Ureter (tissue), 1 donor: Measurements from ENCODE around the gene THOC6. TPM values are rescaled to one million over a fixed set of nuclear protein-coding genes. Genes with fewer than 3 reads are reported as not detected.
"Not testable (repeated sequence)": the region's sequence is repeated elsewhere in the genome, so short reads cannot be mapped to it uniquely, and the experiment has no call there.

ENCODE experiments used
- DNase-seq: peaks from one replicate; pipeline ENCODE4 v3.0.0-alpha.2; 2020; ENCODE audit warnings: low spot score
- total RNA-seq: library from RNA; stranded (reverse); gene quantifications from one replicate; pipeline ENCODE4 v1.2.4, GENCODE V29; 2023
- donor health status: DM: yes; HTN: yes; CAD: no.

Gene THOC6
- total RNA-seq, 1 donor from 2014 or later = 29.8 TPM

DNA sequence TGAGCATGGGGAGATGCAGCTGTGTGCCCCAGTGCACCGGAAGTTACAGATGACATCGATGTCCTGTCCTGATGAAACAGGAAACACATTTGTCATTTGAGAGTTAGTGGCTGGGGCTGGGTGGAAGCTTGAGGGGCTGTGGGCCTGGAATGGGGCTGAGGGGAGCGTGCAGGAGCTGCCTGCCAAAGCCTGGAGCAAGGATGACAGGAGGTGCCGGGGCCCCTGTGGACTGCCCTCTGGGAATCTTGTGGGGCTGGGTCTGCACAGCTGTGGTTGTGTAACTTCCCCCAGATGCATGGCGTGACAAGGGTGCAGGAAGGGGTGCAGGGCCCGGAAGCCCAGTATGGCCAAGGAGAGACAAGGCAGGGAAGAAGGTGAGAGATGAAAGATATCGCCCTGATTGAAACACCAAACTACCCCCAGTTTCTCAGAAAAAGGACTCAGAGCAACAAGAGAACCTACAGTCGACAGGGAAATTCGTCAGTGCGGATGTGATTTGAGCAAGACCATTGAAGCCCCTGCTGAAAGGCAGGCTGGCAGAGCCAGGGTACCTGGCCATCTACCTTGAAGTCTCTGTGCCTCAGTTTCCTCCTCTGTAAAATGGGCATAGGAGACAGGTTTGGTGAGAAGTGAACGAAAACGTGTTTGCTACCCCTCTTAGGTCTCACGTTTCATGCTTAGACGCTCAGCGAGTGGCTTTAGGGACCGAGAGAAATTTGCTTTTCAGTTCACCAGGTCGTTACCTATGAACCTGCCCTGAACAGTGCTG lies 31.3 kb downstream of the THOC6 start:
- no peak for DNase-seq

DNA sequence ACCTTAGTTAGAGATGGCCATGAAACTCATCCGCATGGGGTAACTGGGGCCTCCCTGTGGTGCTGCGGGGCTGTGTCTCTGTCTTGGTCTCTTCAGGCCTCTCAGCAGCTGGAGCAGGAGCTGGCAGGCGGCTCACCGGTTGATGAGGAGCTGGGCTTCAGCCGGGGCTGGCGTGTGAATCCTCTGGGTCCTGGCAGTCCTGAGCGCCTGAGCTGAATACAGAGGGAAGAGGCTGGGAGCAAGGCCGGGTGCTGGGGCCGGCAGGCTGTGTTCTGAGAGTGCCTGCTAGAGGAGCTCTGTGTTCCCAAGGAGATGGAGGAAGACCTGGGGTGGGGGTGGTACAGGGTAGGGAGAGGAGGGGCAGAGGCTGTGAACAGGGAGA lies 31.9 kb downstream of the THOC6 start:
- DNase-seq = not testable (repeated sequence)

DNA sequence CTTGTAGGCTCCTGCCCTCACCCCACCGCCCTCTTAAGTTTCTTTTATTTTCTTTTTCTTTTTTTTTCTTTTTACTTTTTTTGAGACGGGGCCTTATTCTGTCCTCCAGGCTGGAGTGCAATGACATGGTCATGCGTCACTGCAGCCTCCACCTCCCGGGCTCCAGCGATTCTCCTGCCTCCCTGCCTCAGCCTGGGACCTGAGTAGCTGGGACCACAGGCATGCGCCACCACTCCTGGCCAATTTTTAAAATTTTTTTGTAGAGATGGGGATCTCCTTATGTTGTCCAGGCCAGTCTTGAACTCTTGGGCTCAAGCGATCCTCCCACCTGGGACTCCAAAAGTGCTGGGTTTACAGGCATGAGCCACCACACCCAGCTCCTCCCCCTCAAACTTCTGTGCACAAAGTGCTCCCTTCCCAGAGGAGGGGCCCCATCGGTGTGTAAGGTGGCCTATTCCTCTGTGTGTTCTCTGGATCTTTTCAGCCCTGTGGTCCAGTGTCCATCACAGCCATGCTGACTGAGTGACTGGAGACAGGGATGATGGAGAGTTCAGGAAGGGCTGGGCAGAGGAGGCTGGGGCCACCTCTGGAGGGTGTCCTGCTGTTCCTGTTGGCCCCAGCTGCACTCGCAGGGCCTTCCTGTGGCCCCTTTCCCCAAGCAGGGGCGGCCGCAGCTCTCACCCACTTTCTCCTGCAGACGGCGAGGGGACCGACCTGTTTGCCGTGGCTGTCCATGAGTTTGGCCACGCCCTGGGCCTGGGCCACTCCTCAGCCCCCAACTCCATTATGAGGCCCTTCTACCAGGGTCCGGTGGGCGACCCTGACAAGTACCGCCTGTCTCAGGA lies 32.7 kb downstream of the THOC6 start:
- DNase-seq = no peak

DNA sequence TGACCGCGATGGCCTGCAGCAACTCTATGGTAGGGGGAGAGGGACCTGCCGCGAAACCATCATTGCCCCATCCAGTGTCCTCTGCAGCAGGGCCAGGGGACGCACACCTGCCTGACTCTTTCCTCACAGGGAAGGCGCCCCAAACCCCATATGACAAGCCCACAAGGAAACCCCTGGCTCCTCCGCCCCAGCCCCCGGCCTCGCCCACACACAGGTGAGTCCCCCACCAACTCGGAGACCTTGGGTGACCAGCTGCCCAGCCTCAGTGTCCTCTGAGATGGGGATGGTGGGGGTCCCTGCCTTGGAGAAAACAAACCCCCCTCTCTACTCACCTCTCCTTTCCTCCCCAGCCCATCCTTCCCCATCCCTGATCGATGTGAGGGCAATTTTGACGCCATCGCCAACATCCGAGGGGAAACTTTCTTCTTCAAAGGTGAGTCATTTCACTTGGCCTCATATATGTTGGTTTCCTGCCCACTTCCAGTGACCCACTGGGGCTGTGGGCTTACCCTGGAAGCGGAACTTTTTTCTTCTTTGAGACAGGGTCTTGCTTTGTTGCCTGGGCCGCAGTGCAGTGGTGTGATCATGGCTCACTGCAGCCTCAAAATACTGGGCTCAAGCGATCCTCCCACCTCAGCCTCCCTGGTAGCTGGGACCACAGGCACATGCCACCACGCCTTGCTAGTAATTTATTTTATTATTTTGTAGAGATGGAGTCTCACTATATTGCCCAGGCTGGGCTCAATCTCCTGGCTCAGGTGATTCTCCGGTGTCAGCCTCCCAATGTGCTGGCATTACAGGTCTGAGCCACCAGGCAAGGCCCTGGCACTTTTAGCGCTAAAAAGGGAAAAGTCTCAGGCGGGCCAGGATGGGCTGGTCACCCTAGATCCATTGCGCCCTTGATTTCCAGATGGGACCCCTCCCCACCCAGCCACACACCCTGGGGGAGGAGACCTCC lies 33.6 kb downstream of the THOC6 start:
- DNase-seq = no peak

GRCh38 chr16:3058139-3059030 lies 34.5 kb downstream of the THOC6 start:
- DNase-seq = peak; percentile 72

DNA sequence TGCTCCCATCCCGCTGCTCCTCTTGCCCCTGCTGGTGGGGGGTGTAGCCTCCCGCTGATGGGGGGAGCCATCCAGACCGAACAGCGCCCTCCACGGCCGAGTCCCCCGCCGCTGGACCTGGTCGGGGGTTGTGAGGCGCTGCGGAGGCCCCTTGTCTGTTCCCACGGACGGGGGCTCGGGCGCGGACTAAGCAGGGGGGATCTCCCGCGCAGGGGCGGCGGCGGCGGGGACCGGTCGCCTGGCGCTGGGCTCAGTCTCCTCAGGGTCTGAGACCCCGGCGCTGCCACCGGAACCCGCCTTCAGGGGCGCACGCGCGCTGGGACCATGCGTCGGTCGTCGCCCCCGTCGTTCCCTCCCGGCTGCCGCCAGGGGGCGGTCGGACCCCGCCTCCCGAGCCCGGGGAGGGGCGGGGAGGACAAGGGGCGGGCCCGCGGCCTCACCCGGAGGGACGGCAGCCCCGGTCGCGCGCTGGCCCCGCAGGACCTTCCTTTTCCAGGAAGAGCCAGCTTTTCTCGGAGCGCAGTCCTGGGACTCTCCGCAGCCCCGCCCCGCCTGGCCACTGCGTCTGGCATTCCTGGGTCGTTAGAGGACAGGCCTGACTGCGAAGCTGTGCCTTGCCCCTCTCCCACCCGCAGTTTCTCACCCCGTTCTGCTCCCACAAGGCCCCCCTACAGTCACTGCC lies 35.3 kb downstream of the THOC6 start:
- peak; percentile 86 for DNase-seq

DNA sequence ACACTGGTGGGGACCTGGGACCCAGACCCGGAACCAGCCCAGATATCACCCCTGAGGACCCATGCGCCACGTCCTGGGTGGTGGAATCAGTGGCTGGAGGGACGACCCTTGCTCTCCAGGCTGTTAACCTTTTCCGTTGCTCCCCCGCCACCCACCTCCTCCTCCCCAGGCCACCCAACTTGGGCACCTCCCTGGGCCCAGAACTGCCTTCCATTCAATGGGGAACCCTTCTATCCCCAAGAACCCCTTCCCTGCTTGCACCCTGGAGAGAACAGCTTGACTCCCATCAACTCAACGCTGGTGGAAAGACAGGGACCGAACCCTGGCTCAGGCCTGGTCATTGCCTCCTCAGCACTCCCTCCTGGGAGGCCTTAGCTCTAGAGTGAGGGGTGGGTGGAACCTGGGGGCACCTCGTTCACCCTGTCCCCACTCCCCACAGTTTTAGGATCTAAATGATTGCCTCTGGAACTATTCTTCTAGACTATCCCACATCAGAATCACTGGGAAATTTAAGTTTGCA lies 35.9 kb downstream of the THOC6 start:
- no peak for DNase-seq

- no peak for DNase-seq
Observed at GRCh38 chr16:3060339-3061127, 36.7 kb downstream of the THOC6 start.

- no peak for DNase-seq
Observed at GRCh38 chr16:3062553-3062952, 38.7 kb downstream of the THOC6 start.

DNA sequence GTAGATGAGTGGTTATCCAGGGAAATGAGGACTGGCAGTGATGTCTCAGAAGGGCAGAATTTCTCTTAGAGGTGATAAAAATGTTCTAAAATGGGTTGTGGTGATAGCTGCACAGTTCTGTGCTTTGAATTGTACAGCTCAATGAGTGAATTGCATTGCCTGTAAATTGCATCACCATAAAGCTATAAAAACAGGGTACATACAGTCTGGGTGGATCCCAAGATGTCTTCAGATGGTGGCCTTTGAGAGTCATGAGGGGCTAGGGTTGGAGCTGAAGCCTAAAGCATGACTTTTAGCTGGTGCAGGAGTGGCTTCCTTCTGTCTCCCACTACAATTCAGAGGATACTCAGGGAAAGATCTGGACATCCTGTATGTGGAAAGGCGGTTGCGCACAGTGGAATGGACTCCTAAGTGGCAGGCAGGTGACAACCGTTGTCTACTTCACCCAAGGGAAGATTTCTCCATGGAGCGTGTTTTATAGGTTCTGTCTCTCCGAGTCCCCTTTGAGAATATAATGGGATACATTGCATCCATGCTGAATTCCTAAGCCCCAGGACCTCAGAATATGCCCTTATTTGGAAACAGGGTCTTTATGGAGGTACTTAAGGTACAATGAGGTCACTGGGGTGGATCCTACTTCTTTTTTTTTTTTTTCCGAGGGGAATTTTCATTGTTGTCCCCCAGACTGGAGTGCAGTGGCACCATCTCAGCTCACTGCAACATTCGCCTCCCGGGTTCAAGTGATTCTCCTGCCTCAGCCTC lies 40.0 kb downstream of the THOC6 start:
- no peak for DNase-seq

GRCh38 chr16:3065069-3065741 lies 41.4 kb downstream of the THOC6 start, which contains the start of gene IL32:
IL32 (plus strand) TSS chr16:3065640; CDS start chr16:3065812, 172 bp downstream.
- DNase-seq = no peak

GRCh38 chr16:3065742-3066439 lies 42.1 kb downstream of the THOC6 start:
- DNase-seq = no peak

DNA sequence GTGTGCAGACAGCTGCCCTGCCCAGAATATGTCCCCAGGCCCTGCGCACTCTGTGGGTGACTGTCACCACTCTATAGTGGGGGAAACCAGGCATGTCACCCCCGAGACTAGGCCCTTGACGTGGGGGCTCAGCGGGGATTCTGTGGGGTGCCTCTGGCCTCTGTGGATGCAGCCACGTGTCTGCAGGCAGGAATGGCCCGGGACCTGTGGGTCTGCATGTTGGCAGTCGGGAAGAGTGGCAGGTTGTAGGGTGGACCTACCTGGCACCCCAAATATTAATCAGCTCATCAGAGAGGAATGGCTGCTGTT lies 42.6 kb downstream of the THOC6 start:
- no peak for DNase-seq

DNA sequence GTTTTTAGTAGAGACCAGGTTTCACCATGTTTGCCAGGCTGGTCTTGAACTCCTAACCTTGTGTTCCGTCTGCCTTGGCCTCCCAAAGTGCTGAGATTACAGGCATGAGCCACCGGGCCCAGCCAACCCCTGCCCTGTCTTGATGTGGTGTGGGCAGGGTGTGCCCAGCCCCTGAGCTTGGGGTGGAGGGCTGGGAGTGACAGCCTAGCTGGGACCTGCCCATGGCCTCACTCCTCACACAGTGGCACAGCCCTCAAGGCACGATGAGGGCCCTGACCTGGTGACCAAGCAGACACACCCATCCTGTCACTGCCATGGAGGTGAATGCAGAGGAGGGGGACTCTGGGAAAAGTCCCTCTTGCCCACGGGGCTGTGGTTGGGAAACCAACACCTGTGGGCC lies 44.7 kb downstream of the THOC6 start:
- no peak for DNase-seq

DNA sequence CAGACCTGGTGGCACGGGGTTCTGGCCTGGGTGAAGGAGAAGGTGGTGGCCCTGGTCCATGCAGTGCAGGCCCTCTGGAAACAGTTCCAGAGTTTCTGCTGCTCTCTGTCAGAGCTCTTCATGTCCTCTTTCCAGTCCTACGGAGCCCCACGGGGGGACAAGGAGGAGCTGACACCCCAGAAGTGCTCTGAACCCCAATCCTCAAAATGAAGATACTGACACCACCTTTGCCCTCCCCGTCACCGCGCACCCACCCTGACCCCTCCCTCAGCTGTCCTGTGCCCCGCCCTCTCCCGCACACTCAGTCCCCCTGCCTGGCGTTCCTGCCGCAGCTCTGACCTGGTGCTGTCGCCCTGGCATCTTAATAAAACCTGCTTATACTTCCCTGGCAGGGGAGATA lies 45.3 kb downstream of the THOC6 start:
- not testable (repeated sequence) for DNase-seq

DNA sequence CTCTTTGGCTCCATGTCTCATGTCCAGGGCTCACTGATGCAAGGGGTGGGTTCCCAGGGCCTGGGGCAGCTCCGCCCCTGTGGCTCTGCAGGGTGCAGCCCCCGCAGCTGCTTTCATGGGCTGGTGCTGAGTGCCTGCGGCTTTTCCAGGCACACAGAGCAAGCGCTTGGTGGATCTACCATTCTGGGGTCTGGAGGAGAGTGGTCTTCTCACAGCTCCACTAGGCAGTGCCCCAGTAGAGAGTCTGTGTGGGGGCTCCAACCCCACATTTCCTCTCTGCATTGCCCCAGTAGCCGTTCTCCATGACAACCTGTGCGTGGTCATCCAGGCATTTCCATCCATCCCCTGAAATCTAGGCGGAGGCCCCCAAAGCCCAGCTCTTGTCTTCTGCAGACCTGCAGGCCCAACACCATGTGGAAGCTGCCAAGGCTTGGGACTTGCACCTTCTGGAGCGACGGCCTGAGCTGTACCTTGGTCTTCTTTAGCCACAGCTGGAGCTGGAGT lies 46.8 kb downstream of the THOC6 start:
- no peak for DNase-seq

GRCh38 chr16:3071655-3072054 lies 47.8 kb downstream of the THOC6 start:
- DNase-seq = no peak
